ENCODE results near the gene THUMPD3.

The THUMPD3 gene

DNA sequence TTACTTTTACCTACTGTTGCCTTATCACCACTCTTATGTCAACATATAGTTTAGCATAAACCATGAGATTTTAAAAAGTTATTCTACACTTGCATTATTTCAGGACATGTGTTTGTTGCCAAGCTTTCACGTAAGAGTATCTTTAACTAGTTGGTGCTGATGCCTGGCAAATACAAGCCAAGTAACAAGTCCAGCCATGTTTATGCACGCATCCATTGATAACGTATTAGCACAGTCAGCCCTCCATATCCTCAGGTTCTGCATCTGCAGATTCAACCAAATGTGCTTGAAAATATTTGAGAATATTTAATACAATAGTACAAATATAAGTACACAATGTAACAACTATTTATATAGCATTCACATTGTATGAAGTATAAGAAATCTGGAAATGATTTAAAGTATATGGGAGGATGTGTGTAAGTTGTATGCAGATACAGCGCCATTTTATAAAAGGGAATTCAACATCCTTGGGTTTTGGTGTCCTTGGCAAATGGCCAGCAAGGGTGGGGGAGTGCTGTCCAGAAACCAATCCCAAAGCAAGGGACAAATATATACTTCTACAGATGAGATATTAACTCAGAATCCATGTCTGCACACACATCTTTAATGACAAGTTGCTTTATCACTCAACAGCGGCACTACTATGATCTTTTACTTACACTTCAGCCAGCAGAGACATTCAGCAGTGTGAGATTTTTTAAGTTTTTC is 25.9 kb downstream of the THUMPD3 start:
- peak overlapping the region; percentile 40 for H3K27ac ChIP-seq (ENCODE audit: low read length, poor library complexity, severe bottlenecking)

DNA sequence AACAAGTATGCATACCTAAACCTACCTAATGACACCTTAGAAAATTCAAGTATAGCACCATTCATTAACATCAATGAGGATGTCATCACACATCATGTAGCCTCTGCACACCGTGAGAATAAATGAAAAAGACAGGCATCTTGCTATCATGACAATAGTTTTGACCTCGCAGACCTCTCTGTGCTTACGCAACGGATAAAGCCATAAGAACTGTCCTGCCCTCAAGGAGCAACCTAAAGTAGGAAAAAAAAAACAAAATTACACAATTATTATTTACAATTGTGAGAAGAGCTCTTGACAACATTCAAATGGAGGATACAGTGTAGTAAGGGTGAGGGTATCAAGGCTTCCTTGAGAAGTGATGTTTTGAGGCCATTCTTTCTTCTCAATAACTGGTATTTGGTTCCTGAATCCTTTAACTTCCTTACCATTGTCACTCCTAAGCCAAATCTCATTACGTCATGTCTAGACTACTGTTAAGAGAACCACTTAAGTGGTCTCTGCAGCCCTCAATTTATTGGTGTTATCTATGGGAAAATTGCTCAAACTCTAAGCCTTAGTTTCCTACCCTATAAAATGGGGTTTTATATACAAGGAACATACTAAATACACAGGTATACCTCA is 27.5 kb downstream of the THUMPD3 start:
- no peak overlapping the region for H3K9ac ChIP-seq (ENCODE audit: low read length)
- H3K4ac ChIP-seq (ENCODE audit: low read depth in 1 of 2, low read length in 2 of 2) = no peak overlapping the region
- WGBS = 100% methylated on average over 5 of the region's 5 CpGs

More for the DNA sequence above, 25.9 kb downstream of the THUMPD3 start:
- Histone ChIP-seq H3K27me3 (ENCODE audit: control insufficient read depth in 1 of 2, insufficient read depth in 1 of 2, low read length in 2 of 2) (no peaks in the 10 kb centered on the region), H3K14ac (ENCODE audit: low read length in 2 of 2) (no peak overlapping the region), H3K9me3 (ENCODE audit: control insufficient read depth, low read length) (no peaks in the 10 kb centered on the region), H3K4ac (ENCODE audit: low read depth in 1 of 2, low read length in 2 of 2) (no peak overlapping the region), H3K23ac (ENCODE audit: low read length in 2 of 2) (no peak overlapping the region), H3K4me2 (ENCODE audit: low read length, poor library complexity, severe bottlenecking) (no peak overlapping the region), H3K4me3 (ENCODE audit: insufficient read depth in 1 of 2, low read depth in 1 of 2, low read length in 2 of 2) (no peak overlapping the region), H3K9ac (ENCODE audit: low read length) (no peak overlapping the region), H3K18ac (ENCODE audit: low read depth in 1 of 2, low read length in 2 of 2) (no peak overlapping the region), H4K8ac (ENCODE audit: low read length) (no peak overlapping the region), H2BK15ac (ENCODE audit: low read depth, poor library complexity, severe bottlenecking) (no peak overlapping the region), H3K36me3 (ENCODE audit: control insufficient read depth in 1 of 2, insufficient read depth in 2 of 2, low read depth in 1 of 2, low read length in 2 of 2) (peaks cover 17 to 98% of the 10 kb centered on the region in 2 experiments), H2BK120ac (ENCODE audit: low read depth, low read length) (no peak overlapping the region), H3K4me1 (ENCODE audit: control insufficient read depth, insufficient read depth, low read depth, low read length) (peaks cover 1% of the 10 kb centered on the region), H4K91ac (ENCODE audit: low read length) (no peak overlapping the region), H3K79me1 (replicated peaks; ENCODE audit: low read length, poor library complexity, severe bottlenecking) (peaks cover 5% of the 10 kb centered on the region), H2BK12ac (ENCODE audit: low read length in 2 of 2) (no peak overlapping the region), H2AK5ac (ENCODE audit: low read length, severe bottlenecking) (no peak overlapping the region), H2BK5ac (ENCODE audit: low read depth, low read length, poor library complexity, severe bottlenecking) (no peak overlapping the region), H2AFZ (ENCODE audit: low read depth, low read length) (no peak overlapping the region)
- no peak for DNase-seq
- WGBS = 100% methylated on average over 2 of the region's 5 CpGs

DNA sequence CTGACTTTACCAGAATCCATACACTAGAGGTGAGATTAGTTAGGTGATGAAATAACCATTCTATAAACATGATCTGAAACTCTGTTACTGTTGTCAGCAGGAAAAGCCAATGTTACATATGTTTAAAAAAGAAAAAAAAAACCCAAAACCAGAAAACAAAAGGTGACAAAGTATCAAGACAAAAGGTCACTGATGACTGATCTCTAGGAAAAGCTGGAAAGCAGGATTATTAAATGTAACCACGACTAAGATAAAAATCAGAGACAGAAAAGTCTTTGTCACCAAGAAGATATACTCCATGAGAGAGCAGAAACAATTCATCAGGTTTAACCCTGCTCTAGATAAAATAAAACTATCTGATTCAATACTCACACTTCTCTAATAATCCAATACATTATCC is 29.2 kb downstream of the THUMPD3 start:
- WGBS = 69% methylated on average over 1 of the region's 1 CpG

More for the DNA sequence above, 27.5 kb downstream of the THUMPD3 start:
- Histone ChIP-seq H2BK120ac (ENCODE audit: low read depth, low read length) (no peak overlapping the region), H3K23ac (ENCODE audit: low read length in 2 of 2) (no peak overlapping the region), H2AK5ac (ENCODE audit: low read length, severe bottlenecking) (no peak overlapping the region), H3K36me3 (ENCODE audit: control insufficient read depth in 1 of 2, insufficient read depth in 2 of 2, low read depth in 1 of 2, low read length in 2 of 2) (peaks cover 14 to 93% of the 10 kb centered on the region in 2 experiments), H3K18ac (ENCODE audit: low read depth in 1 of 2, low read length in 2 of 2) (no peak overlapping the region), H3K27me3 (ENCODE audit: control insufficient read depth in 1 of 2, insufficient read depth in 1 of 2, low read length in 2 of 2) (no peaks in the 10 kb centered on the region), H3K4me2 (ENCODE audit: low read length, poor library complexity, severe bottlenecking) (no peak overlapping the region), H2BK5ac (ENCODE audit: low read depth, low read length, poor library complexity, severe bottlenecking) (no peak overlapping the region), H4K8ac (ENCODE audit: low read length) (no peak overlapping the region), H4K91ac (ENCODE audit: low read length) (no peak overlapping the region), H3K27ac (ENCODE audit: low read length, poor library complexity, severe bottlenecking) (no peak overlapping the region), H2BK12ac (ENCODE audit: low read length in 2 of 2) (no peak overlapping the region), H2BK15ac (ENCODE audit: low read depth, poor library complexity, severe bottlenecking) (no peak overlapping the region), H3K9me3 (ENCODE audit: control insufficient read depth, low read length) (no peaks in the 10 kb centered on the region), H2AFZ (ENCODE audit: low read depth, low read length) (no peak overlapping the region), H3K4me1 (ENCODE audit: control insufficient read depth, insufficient read depth, low read depth, low read length) (peaks cover 3% of the 10 kb centered on the region), H3K14ac (ENCODE audit: low read length in 2 of 2) (no peak overlapping the region), H3K79me1 (replicated peaks; ENCODE audit: low read length, poor library complexity, severe bottlenecking) (peaks cover 5% of the 10 kb centered on the region), H3K4me3 (ENCODE audit: insufficient read depth in 1 of 2, low read depth in 1 of 2, low read length in 2 of 2) (no peak overlapping the region)
- no peak for DNase-seq

DNA sequence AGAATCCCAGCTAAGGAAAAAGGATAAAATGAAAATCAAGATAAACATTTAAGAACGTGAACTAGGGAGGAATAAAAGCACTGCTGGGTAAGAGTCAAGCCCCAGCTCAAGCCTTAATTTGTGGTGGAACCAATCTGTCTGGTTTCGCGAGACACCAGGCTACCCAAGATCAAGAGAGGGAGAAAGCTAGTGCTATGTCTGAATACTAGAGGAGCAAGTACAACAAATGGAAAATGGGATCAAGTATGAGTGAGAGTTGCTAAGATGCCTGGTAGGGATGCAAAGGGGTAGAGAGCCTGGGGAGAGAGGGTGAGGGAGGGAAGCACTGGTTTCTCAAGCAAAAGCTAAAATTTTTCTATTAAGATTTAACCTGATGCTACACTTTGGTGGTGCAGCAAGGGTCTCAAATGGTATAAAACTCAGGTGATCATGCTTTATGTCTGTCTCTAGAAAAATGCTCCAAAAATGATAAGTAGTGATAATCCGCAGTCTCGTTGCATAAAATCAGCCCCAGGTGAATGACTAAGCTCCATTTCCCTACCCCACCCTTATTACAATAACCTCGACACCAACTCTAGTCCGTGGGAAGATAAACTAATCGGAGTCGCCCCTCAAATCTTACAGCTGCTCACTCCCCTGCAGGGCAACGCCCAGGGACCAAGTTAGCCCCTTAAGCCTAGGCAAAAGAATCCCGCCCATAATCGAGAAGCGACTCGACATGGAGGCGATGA is 32.9 kb downstream of the THUMPD3 start:
- Histone ChIP-seq H4K8ac (ENCODE audit: low read length) (peak overlapping the region; percentile 61), H2BK5ac (ENCODE audit: low read depth, low read length, poor library complexity, severe bottlenecking) (peak overlapping the region; percentile 63), H3K27me3 (ENCODE audit: control insufficient read depth in 1 of 2, insufficient read depth in 1 of 2, low read length in 2 of 2) (no peaks in the 10 kb centered on the region), H4K91ac (ENCODE audit: low read length) (no peak overlapping the region), H2AFZ (ENCODE audit: low read depth, low read length) (no peak overlapping the region), H2BK15ac (ENCODE audit: low read depth, poor library complexity, severe bottlenecking) (no peak overlapping the region), H3K4me1 (ENCODE audit: control insufficient read depth, insufficient read depth, low read depth, low read length) (peaks cover 3% of the 10 kb centered on the region), H3K79me1 (replicated peaks; ENCODE audit: low read length, poor library complexity, severe bottlenecking) (no peaks in the 10 kb centered on the region), H3K9ac (ENCODE audit: low read length) (peak overlapping the region; percentile 95), H3K4me2 (ENCODE audit: low read length, poor library complexity, severe bottlenecking) (peak overlapping the region; percentile 84), H3K4ac (ENCODE audit: low read depth in 1 of 2, low read length in 2 of 2) (peak overlapping the region; percentile 85 to 89), H3K36me3 (ENCODE audit: control insufficient read depth in 1 of 2, insufficient read depth in 2 of 2, low read depth in 1 of 2, low read length in 2 of 2) (peaks cover 11 to 41% of the 10 kb centered on the region in 2 experiments), H3K18ac (ENCODE audit: low read depth in 1 of 2, low read length in 2 of 2) (peak overlapping the region; percentile 90 to 92), H2BK120ac (ENCODE audit: low read depth, low read length) (peak overlapping the region; percentile 29), H3K27ac (ENCODE audit: low read length, poor library complexity, severe bottlenecking) (peak overlapping the region; percentile 98), H2AK5ac (ENCODE audit: low read length, severe bottlenecking) (peak overlapping the region; percentile 83), H3K14ac (ENCODE audit: low read length in 2 of 2) (peak overlapping the region in 1 of 2 experiments; percentile 39), H3K9me3 (ENCODE audit: control insufficient read depth, low read length) (no peaks in the 10 kb centered on the region), H3K4me3 (ENCODE audit: insufficient read depth in 1 of 2, low read depth in 1 of 2, low read length in 2 of 2) (peak overlapping the region; percentile 80 to 90), H2BK12ac (ENCODE audit: low read length in 2 of 2) (peak overlapping the region in 1 of 2 experiments; percentile 68), H3K23ac (ENCODE audit: low read length in 2 of 2) (no peak overlapping the region)
- 13% methylated on average over 15 of the region's 15 CpGs for whole genome bisulfite sequencing
- peak; percentile 36 for DNase-seq

More for the DNA sequence above, 29.2 kb downstream of the THUMPD3 start:
- no peak overlapping the region for H3K27ac ChIP-seq (ENCODE audit: low read length, poor library complexity, severe bottlenecking)
- H3K14ac ChIP-seq (ENCODE audit: low read length in 2 of 2) = no peak overlapping the region
- no peak overlapping the region for H3K18ac ChIP-seq (ENCODE audit: low read depth in 1 of 2, low read length in 2 of 2)
- H4K91ac ChIP-seq (ENCODE audit: low read length) = no peak overlapping the region
- H3K23ac ChIP-seq (ENCODE audit: low read length in 2 of 2) = no peak overlapping the region
- no peak overlapping the region for H3K4me2 ChIP-seq (ENCODE audit: low read length, poor library complexity, severe bottlenecking)
- no peak overlapping the region for H2BK12ac ChIP-seq (ENCODE audit: low read length in 2 of 2)
- no peaks in the 10 kb centered on the region for H3K27me3 ChIP-seq (ENCODE audit: control insufficient read depth in 1 of 2, insufficient read depth in 1 of 2, low read length in 2 of 2)
- H4K8ac ChIP-seq (ENCODE audit: low read length) = no peak overlapping the region
- H2BK15ac ChIP-seq (ENCODE audit: low read depth, poor library complexity, severe bottlenecking) = no peak overlapping the region
- H2AFZ ChIP-seq (ENCODE audit: low read depth, low read length) = no peak overlapping the region
- peak overlapping the region; percentile 95 for H3K9ac ChIP-seq (ENCODE audit: low read length)
- no peak overlapping the region for H2BK5ac ChIP-seq (ENCODE audit: low read depth, low read length, poor library complexity, severe bottlenecking)
- H3K36me3 ChIP-seq (ENCODE audit: control insufficient read depth in 1 of 2, insufficient read depth in 2 of 2, low read depth in 1 of 2, low read length in 2 of 2) = peaks cover 14 to 78% of the 10 kb centered on the region in 2 experiments
- peaks cover 5% of the 10 kb centered on the region for H3K79me1 ChIP-seq (replicated peaks; ENCODE audit: low read length, poor library complexity, severe bottlenecking)
- no peak overlapping the region for H3K4ac ChIP-seq (ENCODE audit: low read depth in 1 of 2, low read length in 2 of 2)
- H3K9me3 ChIP-seq (ENCODE audit: control insufficient read depth, low read length) = no peaks in the 10 kb centered on the region
- no peak overlapping the region for H2BK120ac ChIP-seq (ENCODE audit: low read depth, low read length)
- H2AK5ac ChIP-seq (ENCODE audit: low read length, severe bottlenecking) = no peak overlapping the region
- no peak overlapping the region for H3K4me3 ChIP-seq (ENCODE audit: insufficient read depth in 1 of 2, low read depth in 1 of 2, low read length in 2 of 2)
- H3K4me1 ChIP-seq (ENCODE audit: control insufficient read depth, insufficient read depth, low read depth, low read length) = peaks cover 3% of the 10 kb centered on the region
- no peak for DNase-seq

Measured in mesenchymal stem cell (in vitro differentiated cells and primary cell).